GM04504 (cell line): ENCODE measurements around the gene AMPD1.

Source experiments
- DNase-seq: peaks from one replicate; pipeline ENCODE4 v3.0.0-alpha.2; 2012; ENCODE audit warnings: low read depth

AMPD1 gene

DNA sequence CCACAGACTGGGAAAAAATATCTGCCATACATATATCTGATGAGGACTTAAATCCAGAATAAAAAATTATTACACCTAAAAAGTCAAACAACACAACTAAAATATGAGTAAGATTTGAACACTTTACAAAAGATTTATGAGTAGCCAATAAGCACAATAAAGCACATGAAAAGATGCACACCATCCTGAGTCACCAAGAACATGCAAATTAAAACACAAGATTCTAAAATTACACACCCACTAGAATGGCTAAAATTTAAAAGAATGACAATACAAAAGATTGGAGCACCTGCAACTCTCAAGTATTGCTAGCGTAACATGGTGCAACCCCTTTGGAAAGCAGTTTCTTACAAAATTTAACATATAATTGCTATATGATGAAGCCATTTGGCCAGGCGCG, 56.4 kb downstream of the AMPD1 start:
- no peak for DNase-seq

DNA sequence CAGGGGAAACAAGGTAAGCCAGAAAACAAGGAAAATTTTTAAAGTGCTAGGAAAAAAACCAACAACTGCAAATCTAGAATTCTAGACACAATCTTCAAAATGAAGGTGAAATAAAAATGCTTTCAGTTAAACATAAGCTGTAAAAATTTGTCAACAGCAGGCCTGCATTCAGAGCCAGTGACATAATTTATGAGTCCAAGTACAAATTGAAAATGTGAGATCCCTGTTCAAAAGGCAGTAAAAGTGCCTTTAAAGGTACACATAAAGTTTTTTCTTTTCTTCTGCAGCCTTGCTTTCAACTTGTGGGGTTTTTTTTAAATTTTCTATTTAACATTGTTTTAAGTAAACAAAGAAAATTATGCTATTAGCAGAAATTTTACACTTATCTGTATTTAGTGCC, 62.9 kb downstream of the AMPD1 start:
- DNase-seq, result no peak

DNA sequence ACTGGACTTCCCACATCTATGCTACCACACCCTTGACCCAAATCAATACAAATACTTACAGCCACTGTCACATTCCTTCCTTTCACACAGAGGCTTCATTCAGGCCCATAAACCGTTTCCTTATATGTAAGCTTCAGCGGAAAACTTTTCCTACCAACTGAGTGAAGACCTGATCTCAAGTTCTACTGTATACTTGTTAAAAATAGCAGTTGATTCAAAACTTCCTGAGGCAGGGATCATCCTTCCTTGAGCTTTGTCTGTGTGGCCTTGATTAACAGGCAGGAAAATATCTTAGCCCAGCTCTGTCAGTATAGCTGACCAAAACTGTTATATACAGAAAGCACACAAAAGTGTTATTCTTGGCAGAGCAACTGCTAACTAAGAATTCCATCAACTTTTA, 68.2 kb downstream of the AMPD1 start:
- DNase-seq, result no peak

- no peak for DNase-seq
Observed at GRCh38 chr1:114623364-114623763, 72.0 kb downstream of the AMPD1 start.
